ENCODE measurements around the gene AREL1.

AREL1 gene

GRCh38 chr14:74754157-74754556, 41.3 kb upstream of the AREL1 start:
- H3K4me3 ChIP-seq (replicated peaks; ENCODE audit: insufficient read depth, low read length), result no peak overlapping the region
- TF ChIP-seq GABPA (IDR thresholded peaks at IDR 0.05; ENCODE audit: low read depth) (no peak), SPI1 (IDR thresholded peaks at IDR 0.05; ENCODE audit: borderline replicate concordance, low read depth) (no peak), POLR2AphosphoS5 (IDR thresholded peaks at IDR 0.05; ENCODE audit: low read depth) (no peak)
- no peaks in the 10 kb centered on the region for H3K27me3 ChIP-seq (ENCODE audit: insufficient read depth, poor library complexity, severe bottlenecking)
- no peak for DNase-seq (ENCODE audit: low read depth in 1 of 2, low spot score in 1 of 2)
- H3K27ac ChIP-seq (replicated peaks), result no peak overlapping the region

- TF ChIP-seq GABPA (IDR thresholded peaks at IDR 0.05; ENCODE audit: low read depth), result no peak
- no peak for TF ChIP-seq POLR2AphosphoS5 (IDR thresholded peaks at IDR 0.05; ENCODE audit: low read depth)
- TF ChIP-seq SPI1 (IDR thresholded peaks at IDR 0.05; ENCODE audit: borderline replicate concordance, low read depth), result no peak
- TF ChIP-seq CTCF (IDR thresholded peaks at IDR 0.05; ENCODE audit: insufficient read depth, low read length), result no peak
- TF ChIP-seq REST (IDR thresholded peaks at IDR 0.05; ENCODE audit: insufficient replicate concordance, low read depth), result no peak
- no peak for DNase-seq (ENCODE audit: low read depth in 1 of 2, low spot score in 1 of 2)
- Histone ChIP-seq H3K27me3 (ENCODE audit: insufficient read depth, poor library complexity, severe bottlenecking) (no peaks in the 10 kb centered on the region), H3K4me3 (replicated peaks; ENCODE audit: insufficient read depth, low read length) (no peak overlapping the region), H3K27ac (replicated peaks) (no peak overlapping the region)
Measured at GRCh38 chr14:74747237-74747636, 34.4 kb upstream of the AREL1 start.

- DNase-seq (ENCODE audit: low read depth in 1 of 2, low spot score in 1 of 2), result no peak
- TF ChIP-seq SPI1 (IDR thresholded peaks at IDR 0.05; ENCODE audit: borderline replicate concordance, low read depth) (no peak), REST (IDR thresholded peaks at IDR 0.05; ENCODE audit: insufficient replicate concordance, low read depth) (no peak), GABPA (IDR thresholded peaks at IDR 0.05; ENCODE audit: low read depth) (no peak), CTCF (IDR thresholded peaks at IDR 0.05; ENCODE audit: insufficient read depth, low read length) (no peak)
- no peaks in the 10 kb centered on the region for H3K27me3 ChIP-seq (ENCODE audit: insufficient read depth, poor library complexity, severe bottlenecking)
- no peak overlapping the region for H3K27ac ChIP-seq (replicated peaks)
- no peak overlapping the region for H3K4me3 ChIP-seq (replicated peaks; ENCODE audit: insufficient read depth, low read length)
Measured at GRCh38 chr14:74739293-74740030, 26.6 kb upstream of the AREL1 start.

- no peak overlapping the region for H3K4me3 ChIP-seq (replicated peaks; ENCODE audit: insufficient read depth, low read length)
- H3K27ac ChIP-seq (replicated peaks), result no peak overlapping the region
- no peak for DNase-seq (ENCODE audit: low read depth in 1 of 2, low spot score in 1 of 2)
- TF ChIP-seq CTCF (IDR thresholded peaks at IDR 0.05; ENCODE audit: insufficient read depth, low read length), result no peak
- no peak for TF ChIP-seq POLR2AphosphoS5 (IDR thresholded peaks at IDR 0.05; ENCODE audit: low read depth)
- H3K27me3 ChIP-seq (ENCODE audit: insufficient read depth, poor library complexity, severe bottlenecking), result no peaks in the 10 kb centered on the region
Measured at GRCh38 chr14:74737753-74738325, 25.0 kb upstream of the AREL1 start.
